NCI-H446 treated with DMSO at 0.1 percent for 48 hours (cell line): ENCODE data around the gene HOXC9.
"Not testable (repeated sequence)": the region's sequence is repeated elsewhere in the genome, so short reads cannot be mapped to it uniquely, and the experiment has no call there.

Experiments used
- DNase-seq: peaks from one replicate; lab custom pipeline; 2025; lab: John Stamatoyannopoulos, UW

The HOXC9 gene

GRCh38 chr12:54040148-54040494 lies 40.2 kb downstream of the HOXC9 start:
- no peak for DNase-seq

DNA sequence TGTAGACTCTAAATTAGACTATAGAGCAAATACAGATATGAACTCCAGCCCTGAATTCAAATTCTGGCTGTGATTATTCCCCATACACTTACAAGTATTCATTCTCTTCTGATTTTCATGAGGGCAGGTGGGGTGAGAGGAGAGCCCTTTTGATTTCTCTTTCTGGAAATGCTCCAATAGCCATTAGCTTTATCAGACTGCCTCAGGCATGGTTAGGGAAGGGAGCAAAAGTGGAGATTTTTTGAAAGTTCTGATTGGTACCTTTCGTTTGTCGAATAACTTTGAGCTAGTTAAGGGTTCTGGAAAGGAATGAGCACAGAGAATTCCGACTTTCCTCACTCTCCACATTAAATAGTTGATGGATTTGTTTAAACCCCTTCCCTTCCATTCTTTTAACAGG lies 40.7 kb downstream of the HOXC9 start:
- no peak for DNase-seq

DNA sequence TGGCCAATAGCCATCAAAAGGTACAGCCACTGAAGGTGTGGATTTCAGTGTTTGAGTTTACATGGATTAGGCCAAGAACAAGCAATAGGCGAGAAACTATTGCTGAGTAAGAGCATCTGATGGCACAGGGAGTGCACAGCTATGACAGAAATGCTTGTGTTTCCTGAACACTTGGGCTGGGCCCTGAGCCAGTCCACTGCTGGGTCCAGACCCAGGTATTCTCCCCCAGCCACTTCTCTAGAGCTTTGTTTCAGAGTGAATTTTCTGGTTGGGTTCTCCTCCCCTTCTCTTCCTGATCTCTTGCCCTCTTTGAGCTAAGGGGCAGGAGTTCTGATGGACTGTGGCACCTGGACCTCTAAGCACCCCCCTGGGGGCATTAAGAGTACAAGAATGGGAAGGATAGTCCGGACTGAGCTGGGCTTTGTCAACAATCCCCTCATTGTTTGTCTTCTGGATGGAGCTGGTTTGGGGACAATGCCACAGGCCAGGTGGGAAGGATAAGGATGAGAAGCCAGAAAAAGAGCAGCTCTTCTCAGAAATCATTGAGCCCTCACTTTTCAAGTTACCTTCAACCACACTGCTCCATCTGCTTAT lies 41.2 kb downstream of the HOXC9 start:
- no peak for DNase-seq

- not testable (repeated sequence) for DNase-seq
Measured at GRCh38 chr12:54042033-54042432, 42.1 kb downstream of the HOXC9 start.

GRCh38 chr12:54042970-54043853 lies 43.3 kb downstream of the HOXC9 start:
- no peak for DNase-seq

DNA sequence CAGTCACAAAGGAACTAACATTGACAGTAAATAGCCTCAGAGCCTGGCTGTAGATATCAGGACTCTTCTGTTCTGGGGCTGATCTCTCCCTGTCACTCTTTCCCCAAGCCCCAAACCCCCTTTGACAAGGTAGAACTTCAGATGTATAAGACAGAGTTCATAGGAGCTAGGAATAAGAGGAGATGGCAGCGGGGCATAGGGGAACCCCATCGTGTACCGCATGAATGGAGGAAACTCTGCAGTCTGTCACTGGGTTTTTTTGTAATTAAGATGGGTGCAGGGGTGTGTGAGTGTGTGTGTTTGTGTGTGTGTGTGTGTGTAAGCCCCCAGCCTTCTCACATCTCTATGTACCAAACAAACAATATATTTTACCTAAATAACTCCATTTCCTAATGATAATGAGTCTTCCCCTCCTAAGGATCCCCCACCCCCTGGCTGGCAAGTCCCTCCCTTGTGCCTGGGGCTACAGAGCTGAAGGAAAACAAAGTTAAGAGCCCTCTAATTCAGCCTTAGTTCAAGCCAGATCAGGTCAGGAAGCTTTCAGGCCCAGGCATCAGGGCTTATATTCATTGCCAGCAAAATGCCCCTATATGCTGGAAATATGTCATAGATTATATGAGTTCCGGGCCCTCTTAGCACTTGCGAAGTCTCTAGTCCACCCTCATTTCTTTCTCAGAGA lies 44.6 kb downstream of the HOXC9 start:
- no peak for DNase-seq

DNA sequence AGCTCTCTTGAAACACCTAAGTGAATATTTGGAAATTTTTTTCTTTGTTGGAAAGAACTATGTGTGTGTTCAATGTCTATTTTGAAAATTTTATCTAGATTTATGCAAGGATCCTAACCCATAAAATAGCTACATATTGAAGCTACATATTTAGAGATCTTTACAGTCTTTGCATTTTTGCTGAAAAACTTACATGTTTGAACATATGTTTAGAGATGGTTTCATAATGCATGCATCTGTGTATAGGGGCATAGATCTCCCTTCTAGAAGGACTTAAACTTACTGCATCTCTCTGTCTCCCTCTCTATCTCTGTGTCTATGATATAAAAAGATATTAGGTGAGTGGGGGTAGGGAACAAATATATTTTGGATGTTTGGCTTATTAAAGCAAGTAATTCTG lies 45.4 kb downstream of the HOXC9 start:
- no peak for DNase-seq

GRCh38 chr12:54045868-54046521 lies 46.0 kb downstream of the HOXC9 start:
- DNase-seq, result no peak

DNA sequence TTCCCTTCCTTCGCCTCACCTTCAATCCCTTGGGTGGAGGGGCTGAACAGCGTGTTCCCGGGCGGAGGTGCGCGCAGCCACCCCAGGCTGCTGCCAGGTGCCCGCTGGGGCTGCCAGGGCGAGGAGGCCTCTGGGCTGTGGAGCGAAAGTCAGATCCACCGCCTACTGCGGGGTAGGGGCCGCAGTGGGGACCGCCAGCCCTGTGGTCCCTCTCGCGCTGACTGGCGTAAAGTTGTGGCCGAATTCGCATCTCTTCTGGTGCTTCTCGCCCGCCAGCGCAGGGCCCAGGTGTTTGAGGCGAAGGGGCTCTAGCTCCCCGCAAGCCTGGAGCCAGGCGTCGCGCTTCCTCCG lies 46.8 kb downstream of the HOXC9 start:
- DNase-seq, result no peak

- DNase-seq, result no peak
Measured at GRCh38 chr12:54047160-54047963, 47.4 kb downstream of the HOXC9 start.

DNA sequence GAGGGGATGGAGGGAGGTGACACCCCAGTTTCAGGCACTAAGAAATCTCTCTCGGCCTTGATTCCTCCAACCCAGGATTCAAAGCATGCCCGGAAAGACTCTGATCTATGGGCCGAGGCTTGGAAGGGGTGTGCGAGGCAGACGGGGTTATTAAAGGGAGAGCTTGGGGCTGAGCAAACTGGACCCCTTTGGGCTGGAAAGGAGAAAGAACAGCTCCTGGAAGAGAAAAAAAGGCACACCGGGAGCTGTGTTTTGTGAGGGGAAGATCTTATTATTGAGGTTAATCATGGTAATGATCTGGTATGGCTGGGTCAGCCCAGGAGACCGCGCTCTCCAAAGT lies 48.0 kb downstream of the HOXC9 start:
- no peak for DNase-seq

DNA sequence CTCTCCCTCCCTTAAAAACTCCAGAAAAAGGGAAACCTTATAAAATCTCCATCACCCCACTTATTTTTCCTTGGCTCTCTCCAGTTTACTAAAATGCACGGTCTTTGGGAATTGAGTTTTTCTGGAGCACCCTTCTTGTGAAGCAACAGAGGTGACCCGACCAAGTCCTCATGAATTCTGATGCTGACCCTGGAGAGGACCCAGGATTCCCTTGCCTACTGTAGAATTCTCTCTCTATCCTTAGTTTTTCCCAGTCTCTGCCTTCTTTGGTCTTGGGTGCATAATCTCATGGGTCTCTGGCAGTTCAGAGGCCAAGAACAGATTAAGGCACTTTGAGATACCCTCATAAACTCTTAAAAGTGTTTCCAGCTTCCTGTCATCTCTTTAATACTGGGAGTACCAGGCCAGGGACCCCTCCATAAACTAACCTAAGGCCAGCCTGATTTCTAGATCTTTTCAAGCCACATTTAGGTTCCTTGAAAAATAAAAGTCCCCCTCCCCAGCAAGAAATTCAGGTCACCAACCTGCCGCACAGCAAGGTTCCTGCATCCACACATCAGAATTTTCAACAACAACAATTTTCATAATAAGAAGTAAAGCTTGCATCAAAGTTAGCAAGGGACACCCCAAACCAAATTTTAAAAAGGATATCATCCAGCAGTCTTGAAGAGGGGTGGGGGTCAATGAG lies 48.6 kb downstream of the HOXC9 start:
- no peak for DNase-seq

DNA sequence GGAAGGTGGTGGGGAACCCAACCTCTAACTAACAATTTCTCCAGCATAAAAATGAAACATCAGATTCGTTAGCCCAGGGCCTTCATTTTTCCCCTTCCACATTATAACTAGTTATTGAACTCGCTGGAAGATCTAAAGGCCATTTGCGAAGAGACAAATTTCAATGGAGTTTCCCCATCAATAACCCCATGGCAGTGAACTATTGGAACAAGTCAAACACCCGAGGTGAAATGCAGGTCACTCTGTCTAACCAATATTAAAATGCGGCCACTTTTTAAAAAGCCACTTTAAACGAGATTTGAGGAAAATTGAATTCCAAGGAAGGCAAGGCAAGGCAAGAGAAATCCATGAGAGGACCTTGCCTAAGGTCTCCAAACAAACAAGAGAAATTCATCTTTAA lies 49.1 kb downstream of the HOXC9 start:
- no peak for DNase-seq

DNA sequence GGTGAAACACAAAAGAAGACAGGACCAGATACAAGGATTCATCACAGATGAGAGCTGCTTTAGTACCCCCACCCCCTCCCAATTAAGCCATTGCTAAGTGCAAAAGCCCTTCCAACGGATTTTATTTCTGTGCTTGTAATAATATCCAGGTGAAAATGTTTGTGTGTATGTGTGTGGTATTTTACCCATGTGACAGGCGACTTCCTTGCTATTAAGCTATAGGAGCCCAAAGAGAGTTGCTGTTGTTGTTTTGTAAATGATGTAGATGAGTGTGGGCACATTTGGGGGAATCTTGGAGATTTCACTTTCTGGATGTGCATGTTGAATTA lies 50.5 kb downstream of the HOXC9 start:
- no peak for DNase-seq

GRCh38 chr12:54051026-54051842 lies 51.3 kb downstream of the HOXC9 start:
- no peak for DNase-seq

GRCh38 chr12:54051874-54052437 lies 52.0 kb downstream of the HOXC9 start:
- DNase-seq, result no peak

DNA sequence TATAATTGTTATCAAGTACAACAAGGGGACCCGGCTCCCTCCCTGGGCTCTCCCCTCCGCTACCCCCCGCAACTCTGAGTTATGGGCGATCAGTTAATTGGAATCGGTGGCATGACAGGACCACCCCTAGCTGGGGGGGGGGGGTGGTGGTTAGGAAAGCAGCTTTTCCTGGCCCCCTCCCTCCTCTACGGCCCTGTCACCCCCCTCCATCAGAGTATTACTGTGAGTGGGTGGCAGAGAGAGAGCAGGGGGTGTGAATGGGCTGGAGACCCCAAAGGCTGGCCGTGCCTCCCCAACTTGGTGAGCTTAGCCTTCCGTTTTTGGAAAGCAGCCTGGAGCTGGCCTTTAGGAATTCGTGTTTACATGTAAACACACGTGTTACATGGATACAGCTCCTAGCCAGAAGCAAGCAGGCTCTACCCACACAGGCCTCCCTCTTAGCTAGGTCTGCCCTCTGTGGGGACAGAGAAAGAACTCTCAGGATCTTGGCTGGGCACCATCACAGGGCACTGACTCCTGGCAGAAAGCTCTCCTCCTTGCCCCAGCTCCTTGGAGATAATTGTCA lies 52.6 kb downstream of the HOXC9 start:
- DNase-seq, result no peak
